ENCODE results near the gene BCAS3. TPM values are rescaled to one million over a fixed set of nuclear protein-coding genes. Genes with fewer than 3 reads are reported as not detected.

The BCAS3 gene
- total RNA-seq, 4 donors from 2014 or later, result 13.0 to 27.8 (median 20.7) TPM

DNA sequence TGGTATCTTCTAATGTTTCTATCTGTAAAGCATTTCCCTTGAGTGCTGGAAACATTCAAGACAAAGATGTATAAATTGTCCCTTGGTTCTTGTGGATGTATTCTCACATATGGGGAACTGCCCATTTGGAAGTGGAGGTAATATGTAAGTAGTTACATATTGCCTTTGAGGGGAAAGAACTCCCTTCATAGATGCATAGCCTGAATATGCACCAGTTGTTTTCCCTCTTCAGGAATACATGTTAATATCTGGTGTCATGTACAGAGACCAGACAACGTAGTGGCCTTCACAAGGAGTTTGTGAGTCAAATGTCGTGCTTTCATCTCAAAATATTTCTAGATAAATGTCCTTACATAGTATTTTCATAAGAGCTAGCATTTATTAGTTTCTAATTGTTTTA is 213.5 kb downstream of the BCAS3 start:
- intact Hi-C loops (cut with DNase I), result no loop called here
- Histone ChIP-seq H3K27ac (no peak overlapping the region), H3K9me3 (no peaks in the 10 kb centered on the region), H3K36me3 (peaks cover 0 to 6% (median 0%) of the 10 kb centered on the region in 3 donors), H3K27me3 (no peaks in the 10 kb centered on the region), H3K4me3 (no peak overlapping the region), H3K4me1 (peaks cover 0 to 9% (median 0%) of the 10 kb centered on the region in 3 donors)
- TF ChIP-seq POLR2A (IDR thresholded peaks at IDR 0.05), result no peak
- TF ChIP-seq, protein P1, sequence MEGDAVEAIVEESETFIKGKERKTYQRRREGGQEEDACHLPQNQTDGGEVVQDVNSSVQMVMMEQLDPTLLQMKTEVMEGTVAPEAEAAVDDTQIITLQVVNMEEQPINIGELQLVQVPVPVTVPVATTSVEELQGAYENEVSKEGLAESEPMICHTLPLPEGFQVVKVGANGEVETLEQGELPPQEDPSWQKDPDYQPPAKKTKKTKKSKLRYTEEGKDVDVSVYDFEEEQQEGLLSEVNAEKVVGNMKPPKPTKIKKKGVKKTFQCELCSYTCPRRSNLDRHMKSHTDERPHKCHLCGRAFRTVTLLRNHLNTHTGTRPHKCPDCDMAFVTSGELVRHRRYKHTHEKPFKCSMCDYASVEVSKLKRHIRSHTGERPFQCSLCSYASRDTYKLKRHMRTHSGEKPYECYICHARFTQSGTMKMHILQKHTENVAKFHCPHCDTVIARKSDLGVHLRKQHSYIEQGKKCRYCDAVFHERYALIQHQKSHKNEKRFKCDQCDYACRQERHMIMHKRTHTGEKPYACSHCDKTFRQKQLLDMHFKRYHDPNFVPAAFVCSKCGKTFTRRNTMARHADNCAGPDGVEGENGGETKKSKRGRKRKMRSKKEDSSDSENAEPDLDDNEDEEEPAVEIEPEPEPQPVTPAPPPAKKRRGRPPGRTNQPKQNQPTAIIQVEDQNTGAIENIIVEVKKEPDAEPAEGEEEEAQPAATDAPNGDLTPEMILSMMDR (IDR thresholded peaks at IDR 0.05), result no peak
- no peak for DNase-seq
- 94 to 98% methylated on average over 2 of the region's 2 CpGs for WGBS, 2 donors

GRCh38 chr17:60893475-60893874 is 215.8 kb downstream of the BCAS3 start:
- Histone ChIP-seq H3K4me3 (no peak overlapping the region), H3K36me3 (peaks cover 0 to 6% (median 0%) of the 10 kb centered on the region in 3 donors), H3K9me3 (peaks cover 0 to 12% (median 0%) of the 10 kb centered on the region in 3 donors), H3K27ac (no peak overlapping the region), H3K27me3 (no peaks in the 10 kb centered on the region), H3K4me1 (no peaks in the 10 kb centered on the region)
- WGBS, 2 donors, result 89 to 99% methylated on average over 4 to 5 of the region's 5 CpGs
- TF ChIP-seq, protein P1 (IDR thresholded peaks at IDR 0.05), result no peak
- intact Hi-C loops (cut with DNase I), result no loop called here
- no peak for DNase-seq

DNA sequence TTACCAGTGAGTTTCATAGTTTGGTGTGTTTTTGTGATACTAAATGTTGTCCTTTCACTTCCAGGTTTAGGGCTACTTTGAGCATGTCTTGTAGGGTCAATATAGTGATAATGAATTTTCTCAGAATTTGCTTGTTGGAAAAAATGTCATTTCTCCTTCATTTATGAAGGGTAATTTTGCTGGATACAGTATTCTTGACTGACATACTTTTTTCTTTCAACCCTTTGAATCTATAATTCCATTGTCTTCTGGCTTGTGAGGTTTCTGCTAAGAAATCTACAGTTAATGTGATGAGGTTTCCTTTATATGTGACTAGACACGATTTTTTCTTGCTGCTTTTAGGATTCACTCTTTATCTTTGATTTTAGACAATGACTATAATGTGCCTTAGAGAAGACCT is 219.3 kb downstream of the BCAS3 start:
- no peak for DNase-seq
- Histone ChIP-seq H3K4me3 (no peak overlapping the region), H3K27ac (no peak overlapping the region), H3K27me3 (no peaks in the 10 kb centered on the region), H3K9me3 (peaks cover 0 to 12% (median 0%) of the 10 kb centered on the region in 3 donors), H3K4me1 (peaks cover 0 to 9% (median 0%) of the 10 kb centered on the region in 3 donors), H3K36me3 (peaks cover 0 to 5% (median 0%) of the 10 kb centered on the region in 3 donors)
- no peak for TF ChIP-seq POLR2A (IDR thresholded peaks at IDR 0.05)
- TF ChIP-seq, protein P1 (IDR thresholded peaks at IDR 0.05), result no peak
- 82 to 88% methylated on average over 1 of the region's 1 CpG for WGBS, 2 donors
- intact Hi-C loops (cut with DNase I), result no loop called here

GRCh38 chr17:60899115-60899514 is 221.5 kb downstream of the BCAS3 start:
- Histone ChIP-seq H3K27ac (no peak overlapping the region), H3K9me3 (peaks cover 0 to 12% (median 0%) of the 10 kb centered on the region in 3 donors), H3K27me3 (no peaks in the 10 kb centered on the region), H3K4me1 (peaks cover 0 to 15% (median 0%) of the 10 kb centered on the region in 3 donors), H3K36me3 (peaks cover 0 to 7% (median 0%) of the 10 kb centered on the region in 3 donors), H3K4me3 (no peak overlapping the region)
- intact Hi-C loops (cut with DNase I), result no loop called here
- TF ChIP-seq POLR2A (IDR thresholded peaks at IDR 0.05), result no peak
- TF ChIP-seq, protein P1 (IDR thresholded peaks at IDR 0.05), result no peak
- 95 to 97% methylated on average over 4 of the region's 4 CpGs for WGBS, 2 donors
- no peak for DNase-seq

- Histone ChIP-seq H3K9me3 (peaks cover 0 to 12% (median 0%) of the 10 kb centered on the region in 3 donors), H3K4me1 (peaks cover 0 to 15% (median 0%) of the 10 kb centered on the region in 3 donors), H3K27ac (no peak overlapping the region), H3K4me3 (no peak overlapping the region), H3K27me3 (no peaks in the 10 kb centered on the region), H3K36me3 (peaks cover 0 to 7% (median 0%) of the 10 kb centered on the region in 3 donors)
- intact Hi-C loops (cut with DNase I), result no loop called here
- DNase-seq, result no peak
- whole genome bisulfite sequencing, 2 donors, result 60 to 92% methylated on average over 3 of the region's 3 CpGs
- TF ChIP-seq POLR2A (IDR thresholded peaks at IDR 0.05), result no peak
- TF ChIP-seq, protein P1 (IDR thresholded peaks at IDR 0.05), result no peak
These were observed 223.0 kb downstream of the BCAS3 start for GRCh38 chr17:60900688-60901087.
